GM19455 (cell line): Measurements from ENCODE around the gene TRIM37.
"Not testable (repeated sequence)": the region's sequence is repeated elsewhere in the genome, so short reads cannot be mapped to it uniquely, and the experiment has no call there.

Experiments used
- ATAC-seq: cut with Tn5 transposase; IDR thresholded peaks from one replicate; pipeline ENCODE4 v1.9.1; 2021; ENCODE audit not compliant: unreplicated experiment

The TRIM37 gene

GRCh38 chr17:59106463-59107305, at the start of gene TRIM37:
TSS of gene TRIM37 (minus strand) at chr17:59106880. CDS start at chr17:59106461, 419 bp downstream.
- ATAC-seq = peak; percentile 89

GRCh38 chr17:59155439-59156177, 48.9 kb upstream of the TRIM37 start, which contains the start of gene PRR11:
TSS of gene PRR11 (plus strand) at chr17:59155746. CDS start at chr17:59169753, 14,007 bp downstream.
- peak; percentile 84 for ATAC-seq

- ATAC-seq = peak; percentile 82
Observed at GRCh38 chr17:59154721-59155438, 48.2 kb upstream of the TRIM37 start, which contains the start of gene SKA2. TSS of gene SKA2 (minus strand) at chr17:59155186. CDS start at chr17:59155163, 23 bp downstream.

GRCh38 chr17:59154292-59154720, 47.6 kb upstream of the TRIM37 start:
- ATAC-seq = no peak

GRCh38 chr17:59152925-59153324, 46.2 kb upstream of the TRIM37 start:
- no peak for ATAC-seq

- no peak for ATAC-seq
Observed at GRCh38 chr17:59151591-59151990, 44.9 kb upstream of the TRIM37 start.

GRCh38 chr17:59151006-59151405, 44.3 kb upstream of the TRIM37 start:
- no peak for ATAC-seq

GRCh38 chr17:59149841-59150511, 43.3 kb upstream of the TRIM37 start:
- ATAC-seq = no peak

- no peak for ATAC-seq
Observed at GRCh38 chr17:59149051-59149450, 42.4 kb upstream of the TRIM37 start.

GRCh38 chr17:59145571-59146096, 39.0 kb upstream of the TRIM37 start:
- ATAC-seq = no peak

GRCh38 chr17:59141860-59142259, 35.2 kb upstream of the TRIM37 start:
- no peak for ATAC-seq

GRCh38 chr17:59139939-59140338, 33.3 kb upstream of the TRIM37 start:
- ATAC-seq = no peak

- ATAC-seq = not testable (repeated sequence)
Observed at GRCh38 chr17:59138339-59138738, 31.7 kb upstream of the TRIM37 start.

GRCh38 chr17:59131131-59131530, 24.5 kb upstream of the TRIM37 start:
- no peak for ATAC-seq

GRCh38 chr17:59129814-59130213, 23.1 kb upstream of the TRIM37 start:
- no peak for ATAC-seq

GRCh38 chr17:59126809-59127417, 20.2 kb upstream of the TRIM37 start:
- no peak for ATAC-seq

- no peak for ATAC-seq
Observed at GRCh38 chr17:59124665-59125064, 18.0 kb upstream of the TRIM37 start.

GRCh38 chr17:59121901-59122480, 15.3 kb upstream of the TRIM37 start:
- no peak for ATAC-seq

GRCh38 chr17:59115474-59115873, 8.8 kb upstream of the TRIM37 start:
- no peak for ATAC-seq

- no peak for ATAC-seq
Observed at GRCh38 chr17:59111539-59111938, 4.9 kb upstream of the TRIM37 start.
